ENCODE data around the gene ANKRD44. TPM values are rescaled to one million over a fixed set of nuclear protein-coding genes. Genes with fewer than 3 reads are reported as not detected.

ANKRD44 gene
- total RNA-seq, 1 donor from 2014 or later, result 3.4 TPM

- peak overlapping the region; percentile 78 for H2AFZ ChIP-seq (replicated peaks)
- H3K79me2 ChIP-seq (ENCODE audit: low read depth), result no peaks in the 10 kb centered on the region
- no peaks in the 10 kb centered on the region for H3K9me3 ChIP-seq (ENCODE audit: low read depth)
- H3K27ac ChIP-seq, result no peak overlapping the region
- H4K20me1 ChIP-seq (ENCODE audit: low read depth), result no peaks in the 10 kb centered on the region
- no peaks in the 10 kb centered on the region for H3K9me3 Mint-ChIP-seq
- H3K36me3 Mint-ChIP-seq, result no peaks in the 10 kb centered on the region
- H3K4me1 Mint-ChIP-seq, result peaks cover 12% of the 10 kb centered on the region
- DNase-seq (ENCODE audit: low spot score), result no peak
- TF ChIP-seq EZH2 (IDR thresholded peaks at IDR 0.05), result no peak
- TF ChIP-seq CTCF (IDR thresholded peaks at IDR 0.05), result no peak
- no peak for TF ChIP-seq EZH2phosphoT487 (IDR thresholded peaks at IDR 0.05)
- no peak overlapping the region for H3K9ac ChIP-seq
- no peaks in the 10 kb centered on the region for H3K27me3 ChIP-seq
- peak overlapping the region; percentile 61 for H3K4me2 ChIP-seq
- H3K27me3 Mint-ChIP-seq (ENCODE audit: insufficient read depth, low read depth), result peaks cover 4% of the 10 kb centered on the region
- no peak overlapping the region for H3K27ac Mint-ChIP-seq
- no peaks in the 10 kb centered on the region for H3F3A ChIP-seq (ENCODE audit: low read depth)
- H3K4me3 ChIP-seq, result no peak overlapping the region
- H3K4me1 ChIP-seq, result peaks cover 5% of the 10 kb centered on the region
- H3K4me3 Mint-ChIP-seq, result no peak overlapping the region
- no peaks in the 10 kb centered on the region for H3K36me3 ChIP-seq
Observed at GRCh38 chr2:197163712-197164140, 146.9 kb downstream of the ANKRD44 start.

- Histone ChIP-seq H3K9me3 (ENCODE audit: low read depth) (no peaks in the 10 kb centered on the region), H2AFZ (replicated peaks) (no peak overlapping the region), H3K4me2 (no peak overlapping the region), H3K36me3 (no peaks in the 10 kb centered on the region), H3F3A (ENCODE audit: low read depth) (no peaks in the 10 kb centered on the region), H3K27me3 (no peaks in the 10 kb centered on the region), H3K9ac (no peak overlapping the region), H3K27ac (no peak overlapping the region), H3K4me3 (no peak overlapping the region), H4K20me1 (ENCODE audit: low read depth) (no peaks in the 10 kb centered on the region), H3K4me1 (peaks cover 5% of the 10 kb centered on the region), H3K79me2 (ENCODE audit: low read depth) (no peaks in the 10 kb centered on the region)
- H3K4me3 Mint-ChIP-seq, result no peak overlapping the region
- peaks cover 8% of the 10 kb centered on the region for H3K27me3 Mint-ChIP-seq (ENCODE audit: insufficient read depth, low read depth)
- DNase-seq (ENCODE audit: low spot score), result no peak
- H3K4me1 Mint-ChIP-seq, result peaks cover 9% of the 10 kb centered on the region
- H3K9me3 Mint-ChIP-seq, result no peaks in the 10 kb centered on the region
- TF ChIP-seq EZH2phosphoT487 (IDR thresholded peaks at IDR 0.05) (no peak), CTCF (IDR thresholded peaks at IDR 0.05) (no peak), EZH2 (IDR thresholded peaks at IDR 0.05) (no peak)
- no peak overlapping the region for H3K27ac Mint-ChIP-seq
- H3K36me3 Mint-ChIP-seq, result no peaks in the 10 kb centered on the region
Observed at GRCh38 chr2:197161774-197162173, 148.8 kb downstream of the ANKRD44 start.

GRCh38 chr2:197159661-197160211, 150.8 kb downstream of the ANKRD44 start:
- Histone ChIP-seq H3K9ac (no peak overlapping the region), H3K4me1 (peaks cover 5% of the 10 kb centered on the region), H2AFZ (replicated peaks) (no peak overlapping the region), H3K4me3 (no peak overlapping the region), H3K79me2 (ENCODE audit: low read depth) (no peaks in the 10 kb centered on the region), H3F3A (ENCODE audit: low read depth) (no peaks in the 10 kb centered on the region), H4K20me1 (ENCODE audit: low read depth) (no peaks in the 10 kb centered on the region), H3K27ac (no peak overlapping the region), H3K27me3 (no peaks in the 10 kb centered on the region), H3K36me3 (no peaks in the 10 kb centered on the region), H3K9me3 (ENCODE audit: low read depth) (no peaks in the 10 kb centered on the region), H3K4me2 (no peak overlapping the region)
- no peak for DNase-seq (ENCODE audit: low spot score)
- TF ChIP-seq EZH2 (IDR thresholded peaks at IDR 0.05) (no peak), EZH2phosphoT487 (IDR thresholded peaks at IDR 0.05) (no peak), CTCF (IDR thresholded peaks at IDR 0.05) (no peak)
- no peak overlapping the region for H3K4me3 Mint-ChIP-seq
- no peaks in the 10 kb centered on the region for H3K36me3 Mint-ChIP-seq
- H3K9me3 Mint-ChIP-seq, result peaks cover 5% of the 10 kb centered on the region
- H3K27me3 Mint-ChIP-seq (ENCODE audit: insufficient read depth, low read depth), result peaks cover 8% of the 10 kb centered on the region
- H3K4me1 Mint-ChIP-seq, result peaks cover 3% of the 10 kb centered on the region
- no peak overlapping the region for H3K27ac Mint-ChIP-seq
